Fibroblast of skin of right biceps (primary cell): ENCODE measurements around the gene ZNF35.
"Not testable (repeated sequence)": the region's sequence is repeated elsewhere in the genome, so short reads cannot be mapped to it uniquely, and the experiment has no call there.

ENCODE experiments used
- DNase-seq: peaks from one replicate; pipeline ENCODE4 v3.0.0-alpha.2; 2013

Gene ZNF35

DNA sequence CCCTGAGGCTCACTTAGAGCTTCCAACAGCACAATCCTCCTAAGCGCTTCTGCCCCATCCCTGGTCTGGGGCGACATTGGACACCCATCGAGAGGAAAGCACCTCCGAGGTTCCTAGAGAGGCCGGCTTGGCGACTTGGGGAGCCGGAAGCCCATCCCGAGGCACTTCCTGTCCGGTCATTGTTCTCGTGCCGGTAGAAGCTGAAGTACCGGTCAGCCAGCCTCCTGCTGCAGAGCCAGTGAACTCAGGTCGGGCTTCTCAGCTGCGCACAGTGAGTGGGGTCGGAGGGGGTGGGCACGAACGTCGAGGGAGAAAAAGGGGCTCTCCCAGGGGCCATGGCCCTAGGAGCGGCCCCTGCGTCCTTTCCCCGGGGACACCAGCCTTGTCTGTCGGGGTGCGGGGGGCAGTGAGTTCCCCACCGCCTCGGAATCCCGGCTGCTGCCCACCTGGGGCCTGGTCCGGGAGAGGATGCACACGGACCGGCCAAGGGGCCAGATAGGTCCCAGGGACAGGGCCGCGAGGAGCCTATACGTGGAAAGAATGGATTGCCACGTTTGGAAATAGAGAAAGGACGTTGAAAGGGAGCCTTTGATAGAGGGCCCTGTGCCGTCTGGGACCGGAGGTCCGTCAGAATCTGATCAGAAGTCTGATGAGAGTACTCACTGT lies at the start of gene ZNF35:
TSS of gene ZNF35 (plus strand) at position 169 of the 666 bp plus-strand sequence. CDS start 2,336 bp downstream, outside the sequence.
- peak; percentile 89 for DNase-seq

DNA sequence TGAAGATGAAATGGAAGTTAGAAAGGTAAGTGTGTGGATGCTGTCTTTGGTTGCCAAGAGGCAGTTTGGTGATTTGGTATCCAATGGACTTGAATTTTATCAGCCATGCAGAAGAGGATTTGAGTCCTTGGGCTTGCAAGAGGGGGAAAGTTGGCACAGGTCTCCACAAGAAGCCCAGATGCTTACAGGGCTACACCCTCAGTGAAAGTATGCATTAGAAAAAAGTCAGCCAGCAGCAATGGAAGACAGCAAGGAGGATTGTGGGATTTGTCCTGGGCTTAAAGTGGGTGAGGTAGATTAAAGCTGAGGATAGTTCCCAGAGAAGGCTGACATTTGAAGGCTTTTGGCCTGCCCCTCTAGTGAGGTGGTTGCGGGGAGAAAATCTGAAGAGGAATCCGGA lies 46.8 kb upstream of the ZNF35 start:
- no peak for DNase-seq

DNA sequence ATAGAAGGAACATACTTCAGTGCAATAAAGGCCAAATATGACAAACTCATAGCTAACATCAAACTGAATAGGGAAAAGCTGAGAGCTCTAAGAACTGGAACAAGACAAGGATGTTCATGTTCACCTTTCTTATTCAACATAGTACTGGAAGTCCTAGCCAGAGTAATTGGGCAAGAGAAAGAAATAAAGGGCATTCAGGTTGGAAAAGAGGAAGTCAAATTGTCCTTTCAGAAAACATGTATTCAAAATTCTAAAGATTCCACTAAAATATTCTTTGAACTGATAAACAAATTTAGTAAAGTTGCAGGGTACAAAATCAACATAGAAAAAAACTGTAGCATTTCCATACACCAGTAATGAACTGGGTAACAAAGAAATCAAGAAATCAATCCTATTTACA lies 35.9 kb upstream of the ZNF35 start:
- DNase-seq: no peak

DNA sequence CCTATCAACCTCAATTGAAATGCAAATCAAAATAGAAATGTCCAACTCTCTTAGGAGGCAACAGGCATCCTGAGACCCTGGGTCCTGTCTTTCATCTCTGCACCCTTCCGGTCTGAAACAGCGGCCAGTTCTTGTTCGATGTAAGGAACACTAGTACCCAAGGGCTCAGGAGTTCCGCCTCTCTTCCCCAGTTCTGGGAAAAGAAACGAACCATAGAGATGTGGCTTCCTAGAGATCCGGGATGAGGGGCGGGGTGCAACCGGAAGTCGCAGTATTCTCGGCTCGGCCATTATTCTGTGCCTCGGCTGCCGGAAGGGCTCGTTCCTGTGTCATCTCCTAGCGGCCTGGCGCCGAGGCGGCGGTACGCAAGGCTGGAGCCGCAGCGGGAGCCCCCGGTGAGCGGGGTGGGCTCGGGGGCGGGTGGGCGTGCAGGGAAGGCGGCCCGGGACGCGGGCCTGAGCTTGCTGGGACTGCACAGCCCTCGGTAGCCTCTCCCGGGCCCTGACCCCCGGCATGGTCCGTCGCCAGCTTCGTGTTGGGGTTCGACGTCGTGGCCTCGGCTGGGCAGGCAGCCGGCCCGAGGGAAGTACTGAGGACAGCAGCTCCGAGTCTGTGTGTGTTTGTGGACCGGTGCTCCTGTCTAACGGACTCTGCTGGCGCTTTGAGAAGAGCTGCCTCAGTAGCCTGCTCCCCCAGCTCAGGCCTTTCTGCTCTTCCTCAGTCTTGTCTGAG lies 23.6 kb upstream of the ZNF35 start, which contains the start of gene ZNF197:
TSS of gene ZNF197 (plus strand) at position 288 of the 732 bp plus-strand sequence. CDS start 4,119 bp downstream, outside the sequence.
- DNase-seq: peak; percentile 94

DNA sequence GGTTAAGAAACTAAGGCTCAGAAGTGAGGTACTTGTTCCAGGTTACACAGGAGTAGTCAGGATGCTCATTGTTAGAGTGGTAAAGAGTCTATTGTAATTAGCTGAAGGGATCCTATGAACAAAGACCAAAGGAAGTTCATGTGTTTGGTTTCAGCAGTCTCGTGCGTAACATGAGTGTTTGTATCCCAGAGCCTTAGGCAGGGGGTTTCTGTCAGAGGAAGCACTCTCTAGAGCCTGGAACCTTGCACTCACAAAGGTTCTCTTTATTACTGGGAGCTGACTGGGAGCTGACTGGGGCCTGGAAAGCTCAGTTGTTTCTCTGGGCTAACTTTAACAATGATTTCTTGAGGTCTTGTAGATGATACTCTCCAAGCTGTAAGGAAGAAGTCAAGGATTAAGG lies 19.8 kb upstream of the ZNF35 start:
- no peak for DNase-seq

DNA sequence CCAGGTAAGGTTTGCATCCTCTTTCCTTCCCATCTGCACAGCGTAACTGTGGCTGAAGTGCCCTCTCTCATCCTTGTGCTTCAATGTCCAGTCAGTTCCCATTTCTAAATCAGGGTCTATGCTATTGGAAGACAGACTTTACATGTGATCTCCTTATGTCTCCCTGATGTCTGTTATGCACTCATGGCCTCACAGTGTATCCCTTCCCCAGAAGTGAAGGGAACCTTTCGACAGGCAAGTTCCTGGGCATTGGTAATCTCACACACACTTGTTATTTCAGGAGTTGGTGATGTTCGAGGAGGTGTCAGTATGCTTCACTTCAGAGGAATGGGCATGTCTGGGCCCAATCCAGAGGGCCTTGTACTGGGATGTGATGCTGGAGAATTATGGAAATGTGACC lies 16.3 kb upstream of the ZNF35 start:
- no peak for DNase-seq

DNA sequence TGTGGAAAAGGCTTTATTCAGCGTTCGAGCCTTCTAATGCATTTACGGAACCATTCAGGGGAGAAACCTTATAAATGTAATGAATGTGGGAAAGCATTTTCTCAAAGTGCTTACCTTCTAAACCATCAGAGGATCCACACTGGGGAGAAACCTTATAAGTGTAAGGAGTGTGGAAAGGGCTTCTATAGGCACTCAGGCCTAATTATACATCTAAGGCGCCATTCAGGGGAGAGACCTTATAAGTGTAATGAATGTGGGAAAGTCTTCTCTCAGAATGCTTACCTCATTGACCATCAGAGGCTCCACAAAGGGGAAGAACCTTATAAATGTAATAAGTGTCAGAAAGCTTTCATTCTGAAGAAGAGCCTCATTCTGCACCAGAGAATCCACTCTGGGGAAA lies 6.2 kb upstream of the ZNF35 start:
- DNase-seq: no peak

DNA sequence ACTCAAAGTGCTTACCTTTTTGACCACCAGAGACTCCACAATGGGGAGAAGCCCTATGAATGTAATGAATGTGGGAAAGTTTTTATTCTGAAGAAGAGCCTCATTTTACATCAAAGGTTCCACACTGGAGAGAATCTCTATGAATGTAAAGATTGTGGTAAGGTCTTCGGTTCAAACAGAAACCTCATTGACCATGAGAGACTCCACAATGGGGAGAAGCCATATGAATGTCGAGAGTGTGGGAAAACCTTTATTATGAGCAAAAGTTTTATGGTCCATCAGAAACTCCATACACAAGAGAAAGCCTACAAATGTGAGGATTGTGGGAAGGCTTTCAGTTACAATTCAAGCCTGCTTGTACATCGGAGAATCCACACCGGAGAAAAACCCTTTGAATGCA lies 5.5 kb upstream of the ZNF35 start:
- no peak for DNase-seq

DNA sequence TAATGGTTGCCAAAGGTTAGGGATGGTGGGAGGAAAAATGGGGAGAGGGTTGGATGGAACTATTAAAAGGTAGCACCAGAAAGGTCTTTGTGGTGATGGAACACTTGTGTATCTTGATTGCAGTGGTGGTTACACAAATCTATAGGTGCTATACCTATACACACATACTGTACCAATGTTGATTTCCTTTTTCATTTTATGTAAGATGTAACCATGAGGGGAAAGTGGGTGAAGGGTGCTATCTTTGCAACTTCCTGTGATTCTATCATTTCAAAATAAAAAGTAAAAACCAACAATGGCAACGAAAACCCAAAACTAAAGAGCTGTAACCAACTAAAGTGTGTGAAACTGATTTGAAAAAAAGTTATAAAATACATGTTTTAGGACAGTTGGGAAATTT lies 761 bp upstream of the ZNF35 start:
- DNase-seq: no peak

DNA sequence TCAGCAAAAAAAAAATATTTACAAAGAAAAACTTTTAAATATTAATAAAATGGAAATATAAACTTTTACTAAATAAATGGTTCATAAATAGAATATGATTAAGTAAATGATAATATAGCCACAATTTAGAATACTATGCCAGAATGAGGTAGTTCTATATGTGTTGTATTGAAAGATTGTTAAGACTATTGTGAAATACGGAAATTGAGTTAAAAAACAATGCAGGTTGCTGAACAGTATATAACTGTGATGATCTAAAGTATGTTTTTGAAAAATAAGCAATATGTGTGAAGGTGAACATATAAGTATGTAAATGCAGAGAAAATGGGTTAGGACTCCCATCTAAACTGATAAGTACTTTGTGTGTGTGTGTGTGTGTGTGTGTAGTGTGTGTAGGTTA lies 1.2 kb downstream of the ZNF35 start:
- no peak for DNase-seq

DNA sequence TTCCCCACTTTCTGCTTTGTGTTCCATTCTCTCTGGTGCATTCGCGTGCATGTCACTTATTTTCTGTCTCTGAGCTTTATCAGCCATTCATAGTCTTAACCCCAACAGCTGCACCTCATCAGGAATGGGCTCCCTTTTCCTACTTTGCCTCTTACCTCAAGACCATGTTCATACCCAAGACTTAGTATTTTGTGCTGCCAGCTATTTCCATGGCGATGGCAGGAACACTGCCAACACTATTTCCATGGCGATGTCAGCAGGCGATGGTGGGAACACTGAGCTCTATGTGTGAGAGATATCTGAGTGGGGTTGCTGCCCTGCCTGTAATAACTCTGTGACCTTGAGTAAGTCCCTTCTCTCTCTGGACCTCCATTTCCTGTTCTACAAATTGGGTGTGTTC lies 5.5 kb downstream of the ZNF35 start:
- DNase-seq: no peak

DNA sequence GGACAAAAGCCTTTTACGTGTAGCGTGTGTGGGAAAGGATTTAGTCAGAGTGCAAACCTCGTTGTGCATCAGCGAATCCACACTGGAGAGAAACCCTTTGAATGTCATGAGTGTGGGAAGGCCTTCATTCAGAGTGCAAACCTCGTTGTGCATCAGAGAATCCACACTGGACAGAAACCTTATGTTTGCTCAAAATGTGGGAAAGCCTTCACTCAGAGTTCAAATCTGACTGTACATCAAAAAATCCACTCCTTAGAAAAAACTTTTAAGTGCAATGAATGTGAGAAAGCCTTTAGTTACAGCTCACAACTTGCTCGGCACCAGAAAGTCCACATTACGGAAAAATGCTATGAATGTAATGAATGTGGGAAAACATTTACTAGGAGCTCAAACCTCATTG lies 10.5 kb downstream of the ZNF35 start:
- DNase-seq: no peak

DNA sequence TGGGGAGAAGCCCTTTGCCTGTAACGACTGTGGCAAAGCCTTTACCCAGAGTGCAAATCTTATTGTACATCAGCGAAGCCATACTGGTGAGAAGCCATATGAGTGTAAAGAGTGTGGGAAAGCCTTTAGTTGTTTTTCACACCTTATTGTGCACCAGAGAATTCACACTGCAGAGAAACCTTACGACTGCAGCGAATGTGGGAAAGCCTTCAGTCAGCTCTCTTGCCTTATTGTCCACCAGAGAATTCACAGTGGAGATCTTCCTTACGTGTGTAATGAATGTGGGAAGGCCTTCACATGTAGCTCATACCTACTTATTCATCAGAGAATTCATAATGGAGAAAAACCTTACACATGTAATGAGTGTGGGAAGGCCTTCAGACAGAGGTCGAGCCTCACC lies 10.9 kb downstream of the ZNF35 start:
- no peak for DNase-seq

DNA sequence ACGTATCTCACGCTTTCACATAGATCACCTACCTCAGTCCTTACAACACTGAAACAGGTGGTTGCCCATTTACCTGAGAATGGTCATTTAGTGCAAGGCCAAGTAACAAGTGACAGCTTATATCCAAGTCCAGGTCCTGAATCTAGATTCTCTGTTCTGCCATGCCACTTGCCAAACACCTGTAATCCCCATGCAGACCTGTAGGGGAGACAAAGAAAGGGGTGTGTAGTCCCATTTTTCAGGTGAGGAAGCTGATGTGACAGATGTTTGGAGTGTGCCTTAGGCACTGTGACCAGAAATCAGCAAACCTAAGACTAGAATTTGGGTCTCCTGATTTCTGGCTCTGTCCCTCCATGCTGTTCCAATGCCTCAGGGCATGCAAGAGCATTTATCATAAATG lies 12.7 kb downstream of the ZNF35 start:
- no peak for DNase-seq

DNA sequence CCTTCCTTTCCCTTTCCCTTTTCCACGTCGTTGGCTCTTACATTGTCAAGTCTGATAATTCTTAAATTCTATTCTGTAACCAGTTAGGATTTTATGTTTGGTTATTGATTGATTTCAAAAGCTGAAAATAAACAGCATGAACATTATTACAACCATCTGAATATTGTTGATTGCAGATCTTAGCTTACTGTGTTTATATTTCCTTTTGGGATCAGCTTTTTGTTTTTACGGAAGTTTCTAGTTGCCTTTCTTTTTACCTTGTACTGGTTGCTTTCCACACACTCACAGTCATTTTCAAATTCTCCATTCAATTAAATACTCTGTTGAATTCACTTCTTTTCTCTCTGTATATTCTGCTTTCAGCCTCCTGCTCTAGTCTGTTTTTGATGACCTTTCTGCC lies 16.6 kb downstream of the ZNF35 start:
- DNase-seq: no peak

DNA sequence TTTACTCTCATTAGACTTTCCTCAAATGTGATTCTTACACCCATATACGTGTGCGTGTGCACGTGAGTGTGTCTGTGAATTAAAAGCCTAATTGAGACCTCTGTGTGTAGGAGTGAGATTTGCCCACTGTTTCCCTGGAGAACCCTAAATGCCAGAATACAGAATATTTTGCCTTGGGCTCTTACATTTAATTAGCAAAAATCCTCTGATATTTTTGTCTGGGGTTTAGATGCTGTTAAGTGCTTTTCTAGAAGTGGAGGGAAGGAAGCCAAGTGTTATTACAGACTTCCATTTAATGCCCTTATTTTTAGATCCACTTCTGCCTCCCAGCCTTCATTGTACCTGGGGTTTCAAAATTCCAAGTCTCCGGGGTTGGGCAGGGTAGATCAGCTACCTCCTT lies 17.8 kb downstream of the ZNF35 start:
- DNase-seq: no peak

DNA sequence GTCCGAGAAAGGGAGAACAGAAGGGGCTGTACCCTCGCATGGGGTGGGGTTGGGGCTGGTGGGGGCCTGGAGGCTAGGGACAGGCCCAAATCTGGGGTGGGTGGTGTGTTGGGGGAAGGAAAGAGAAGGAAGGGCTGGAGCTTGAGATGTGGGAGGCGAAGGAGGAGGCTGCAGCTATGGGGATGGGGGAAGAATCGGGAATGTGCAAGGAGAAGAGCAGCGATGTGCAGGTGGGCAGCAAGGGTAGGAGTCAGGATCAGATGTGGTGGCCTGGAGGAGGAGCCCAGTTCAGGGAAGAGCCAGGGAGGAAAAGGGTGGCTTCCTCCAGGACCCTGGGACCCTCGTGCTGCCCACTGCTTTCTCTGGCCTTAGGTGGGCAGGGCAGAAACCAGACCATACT lies 21.2 kb downstream of the ZNF35 start:
- no peak for DNase-seq

DNA sequence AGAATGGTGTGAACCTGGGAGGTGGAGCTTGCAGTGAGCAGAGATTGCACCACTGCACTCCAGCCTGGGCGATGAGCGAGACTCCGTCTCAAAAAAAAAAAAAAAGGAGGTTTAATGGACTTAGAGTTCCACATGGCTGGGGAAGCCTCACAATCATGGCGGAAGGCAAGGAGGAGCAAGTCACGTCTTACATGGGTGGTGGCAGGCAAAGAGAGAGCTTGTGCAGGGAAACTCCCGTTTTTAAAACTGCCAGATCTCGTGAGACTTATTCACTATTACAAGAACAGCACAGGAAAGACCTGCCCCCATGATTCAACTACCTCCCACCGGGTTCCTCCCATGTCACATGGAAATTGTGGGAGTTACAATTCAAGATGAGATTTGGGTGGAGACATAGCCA lies 24.9 kb downstream of the ZNF35 start:
- not testable (repeated sequence) for DNase-seq

DNA sequence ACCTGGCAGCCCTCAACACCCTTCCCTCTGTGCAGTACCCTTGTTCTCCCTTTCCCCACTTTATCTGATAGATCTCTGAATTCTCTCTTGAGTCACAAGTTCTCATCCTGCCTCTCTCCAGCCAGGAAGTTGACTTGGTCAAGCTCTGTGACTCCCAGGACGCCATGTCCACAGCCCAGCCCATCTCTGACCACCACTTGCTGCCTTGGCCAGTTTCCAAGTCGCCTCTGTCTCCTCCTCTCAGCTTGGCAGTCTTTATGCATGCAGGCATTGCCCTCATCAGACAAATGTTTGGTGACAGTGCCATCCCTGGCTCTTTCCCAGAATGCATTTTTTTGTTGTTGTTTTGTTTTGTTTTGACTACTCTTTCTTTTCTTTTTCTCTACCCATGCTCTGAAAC lies 25.7 kb downstream of the ZNF35 start:
- no peak for DNase-seq

DNA sequence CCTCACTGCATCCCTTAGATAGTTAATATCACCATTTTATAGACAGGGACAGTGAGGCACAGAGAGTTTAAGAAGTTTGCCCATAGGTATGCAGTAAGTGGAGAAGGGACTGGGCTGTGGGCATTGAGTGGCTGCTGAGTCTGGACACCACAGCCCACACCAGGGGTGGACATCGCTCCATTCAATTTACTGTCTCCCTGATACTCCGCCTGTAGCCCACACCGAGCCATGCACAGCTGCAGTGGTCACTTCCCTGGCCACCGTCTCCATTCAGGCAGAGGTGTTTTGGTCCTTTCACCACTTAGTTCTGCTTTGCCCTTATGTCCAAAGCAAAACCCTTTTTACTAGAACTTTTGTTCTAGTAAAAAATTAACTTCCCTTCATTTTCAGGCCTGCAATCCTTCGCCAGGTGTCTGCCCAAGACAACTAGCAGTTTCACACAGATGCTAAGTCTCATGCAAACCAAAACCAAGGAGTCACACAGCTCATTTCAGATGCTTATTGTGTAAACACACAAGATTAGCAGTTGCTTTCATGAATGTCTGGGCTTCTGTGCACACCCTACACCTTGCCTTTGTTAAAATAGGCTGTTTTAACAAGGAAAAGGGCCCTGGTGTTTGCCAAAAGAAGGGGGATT lies 30.1 kb downstream of the ZNF35 start:
- no peak for DNase-seq

DNA sequence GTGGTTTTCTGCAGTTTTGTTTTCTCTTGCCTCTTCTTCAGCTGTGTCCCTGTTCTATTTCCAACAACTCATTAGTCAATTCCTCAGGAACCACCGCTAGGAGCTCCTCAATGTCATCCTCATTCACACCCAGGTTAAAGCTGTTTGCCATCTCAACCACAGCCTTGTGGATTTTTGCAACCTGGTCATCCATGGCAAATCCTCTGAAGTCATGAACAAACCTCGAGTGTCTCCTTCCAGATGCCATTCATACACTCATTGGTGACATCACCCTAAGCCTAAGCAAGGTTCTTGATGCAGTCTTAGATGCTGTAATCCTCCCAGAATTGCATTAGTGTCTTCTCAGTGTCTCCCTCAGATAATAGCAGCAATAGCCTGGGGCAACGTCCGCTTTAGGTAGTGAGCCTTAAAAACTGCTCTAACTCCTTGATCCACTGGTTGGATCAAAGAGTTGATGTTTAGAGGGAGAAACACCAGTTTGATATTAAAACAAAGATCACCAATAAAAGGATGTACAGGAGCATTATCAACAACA lies 32.5 kb downstream of the ZNF35 start:
- DNase-seq: no peak

DNA sequence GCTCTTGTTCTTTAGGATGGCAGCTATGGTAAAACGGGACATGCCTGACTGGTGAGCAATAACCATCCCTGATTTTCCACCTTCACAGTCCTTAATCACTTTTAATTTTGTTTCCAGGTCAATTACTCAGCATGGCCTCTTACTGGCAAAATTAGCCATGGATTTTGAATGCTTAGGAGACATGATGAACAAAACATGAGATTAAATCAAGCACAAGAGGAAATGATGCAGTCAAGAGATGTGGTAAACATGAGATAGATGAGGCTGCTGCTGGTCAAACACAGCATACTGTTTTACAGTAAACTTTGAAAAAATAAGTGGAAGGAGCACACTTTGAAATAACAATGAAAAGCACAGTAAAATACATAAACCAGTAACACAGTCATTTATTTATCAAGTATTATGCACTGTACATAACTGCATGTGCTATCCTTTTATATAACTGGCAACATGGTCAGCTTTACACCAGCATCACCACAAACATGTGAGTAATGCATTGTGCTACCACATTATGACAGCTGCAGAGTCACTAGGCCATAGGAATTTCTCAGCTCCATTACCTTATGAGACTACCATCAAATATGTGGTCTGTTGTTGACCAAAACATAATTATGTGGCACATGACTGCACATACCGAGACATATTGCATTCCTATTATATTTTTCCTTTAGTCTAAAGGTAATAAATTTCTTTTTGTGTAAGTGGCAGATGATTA lies 33.8 kb downstream of the ZNF35 start:
- peak; percentile 55 for DNase-seq

DNA sequence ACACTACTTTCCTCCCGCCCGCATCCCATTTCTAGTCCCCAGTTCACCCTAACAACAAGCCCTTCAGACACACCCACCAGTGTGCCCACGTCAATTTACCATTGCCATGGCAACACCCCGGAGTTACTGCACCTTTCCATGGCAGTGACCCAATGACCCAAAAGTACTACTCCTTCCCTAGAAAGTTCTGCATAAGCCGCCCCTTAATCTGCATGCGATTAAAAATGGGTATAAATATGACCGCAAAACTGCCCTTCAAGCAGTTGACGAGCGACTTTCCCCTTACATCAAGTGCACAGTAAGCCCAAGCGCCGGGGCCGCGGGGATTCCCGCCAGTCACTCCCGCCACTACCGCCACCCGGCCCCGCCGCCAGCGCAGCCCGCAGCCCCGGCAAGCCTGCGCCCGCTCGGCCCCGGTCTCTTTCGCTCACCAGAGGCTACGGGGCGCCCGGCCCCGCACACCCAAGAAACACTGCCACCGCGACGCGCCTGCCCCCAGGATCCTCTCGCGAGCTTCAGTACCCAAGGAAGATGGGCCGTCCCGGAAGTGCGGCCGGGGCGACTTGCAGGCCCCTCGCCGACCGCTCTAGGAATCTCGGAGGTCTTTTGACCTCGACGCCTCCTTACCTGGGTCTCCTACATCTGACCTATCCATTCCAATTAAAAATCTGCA lies 36.7 kb downstream of the ZNF35 start:
- DNase-seq: peak; percentile 84
